HepG2 (cell line): ENCODE data around the gene ZNF544. TPM values are rescaled to one million over a fixed set of nuclear protein-coding genes. Genes with fewer than 3 reads are reported as not detected.

ENCODE experiments used
- CBFB ChIP-seq: sonication (generic); formaldehyde crosslinking; IDR thresholded peaks from 2 replicates; pipeline ENCODE4 v1.4.0; 2020; ENCODE audit warnings: missing genetic modification reagents
- ELF3 ChIP-seq: IDR thresholded peaks from 2 replicates; pipeline ENCODE4 v1.6.1; 2016; ENCODE audit warnings: missing genetic modification reagents, missing compliant biosample characterization
- MED13 ChIP-seq: sonication (generic); formaldehyde crosslinking; IDR thresholded peaks from 2 replicates; pipeline ENCODE4 v1.5.0; 2020; ENCODE audit warnings: missing genetic modification reagents
- MED8 ChIP-seq: sonication (generic); formaldehyde crosslinking; IDR thresholded peaks from 2 replicates; pipeline ENCODE4 v1.8.1; 2023; ENCODE audit warnings: mild to moderate bottlenecking, missing genetic modification reagents; ENCODE audit not compliant: insufficient replicate concordance
- MYC ChIP-seq: sonication (generic); formaldehyde crosslinking; IDR thresholded peaks from 2 replicates; pipeline ENCODE4 v1.9.0; 2021; ENCODE audit warnings: missing genetic modification reagents, borderline replicate concordance
- PREB ChIP-seq: sonication (generic); formaldehyde crosslinking; IDR thresholded peaks from 2 replicates; pipeline ENCODE4 v1.4.0; 2020; ENCODE audit warnings: missing genetic modification reagents
- SNAPC4 ChIP-seq: sonication (generic); formaldehyde crosslinking; IDR thresholded peaks from 2 replicates; pipeline ENCODE4 v1.4.0; 2020; ENCODE audit warnings: mild to moderate bottlenecking, missing genetic modification reagents
- TGIF2 ChIP-seq: IDR thresholded peaks from 2 replicates; pipeline ENCODE4 v1.6.1; 2016; ENCODE audit warnings: control low read depth, missing compliant biosample characterization
- TMF1 ChIP-seq: sonication (generic); formaldehyde crosslinking; IDR thresholded peaks from 2 replicates; pipeline ENCODE4 v1.8.1; 2022; ENCODE audit warnings: low read depth, missing genetic modification reagents
- ZBTB7A ChIP-seq: sonication (generic); formaldehyde crosslinking; IDR thresholded peaks from 2 replicates; pipeline ENCODE4 v1.8.0; 2022; ENCODE audit warnings: mild to moderate bottlenecking, missing genetic modification reagents
- ZNF12 ChIP-seq: sonication (generic); formaldehyde crosslinking; IDR thresholded peaks from 2 replicates; pipeline ENCODE4 v1.5.0; 2020; ENCODE audit warnings: missing genetic modification reagents
- ZNF142 ChIP-seq: sonication (generic); formaldehyde crosslinking; IDR thresholded peaks from 2 replicates; pipeline ENCODE4 v1.4.0; 2020; ENCODE audit warnings: missing genetic modification reagents
- ZNF329 ChIP-seq: sonication (generic); formaldehyde crosslinking; IDR thresholded peaks from 2 replicates; pipeline ENCODE4 v1.9.0; 2021; ENCODE audit warnings: low read depth, mild to moderate bottlenecking, missing genetic modification reagents
- ZNF337 ChIP-seq: sonication (generic); formaldehyde crosslinking; IDR thresholded peaks from 2 replicates; pipeline ENCODE4 v1.5.1; 2020; ENCODE audit warnings: missing genetic modification reagents, low read depth, mild to moderate bottlenecking, borderline replicate concordance
- ZNF619 ChIP-seq: sonication (generic); formaldehyde crosslinking; IDR thresholded peaks from 2 replicates; pipeline ENCODE4 v1.4.0; 2020; ENCODE audit warnings: mild to moderate bottlenecking, missing genetic modification reagents
- ZNF678 ChIP-seq: sonication (generic); formaldehyde crosslinking; IDR thresholded peaks from 2 replicates; pipeline ENCODE4 v1.4.0; 2020; ENCODE audit warnings: mild to moderate bottlenecking, missing genetic modification reagents
- ZNF768 ChIP-seq: sonication (generic); formaldehyde crosslinking; IDR thresholded peaks from 2 replicates; pipeline ENCODE4 v1.4.0; 2020; ENCODE audit warnings: missing genetic modification reagents
- polyA plus RNA-seq, 8 experiments: library from polyadenylated mRNA; depleted of rRNA in 3 of 8; stranded (reverse) in 7 of 8; unstranded in 1 of 8; fragments of >200 nt; fragmentation: Illumina TruSeq in 4 of 8; extraction: Trizol in 4 of 8; gene quantifications; 2 replicates each; pipeline versions ENCODE4 v1.2.1 to v1.2.3, GENCODE V29; 2011 to 2016; ENCODE audit warnings: low read depth in 4 of 8, missing spikeins in 1 of 8, mixed read lengths in 1 of 8; ENCODE audit not compliant: insufficient read depth in 1 of 8
- total RNA-seq, 5 experiments: library from RNA; depleted of rRNA; stranded (reverse); fragments of >200 nt; fragmentation: Illumina TruSeq; extraction: Trizol; gene quantifications; 2 replicates each; pipeline ENCODE4 v1.2.3, GENCODE V29; 2016; ENCODE audit warnings: low read depth in 1 of 5

Gene ZNF544
- total and polyA plus RNA-seq, 2 of the 13 experiments (the other 11 are each of a cell fraction or from before 2014, with no cell fraction given), result 13.1 to 17.0 TPM

GRCh38 chr19:58305065-58305931 lies 76.6 kb downstream of the ZNF544 start, which contains the start of gene ERVK3-1 (continued):
- TF ChIP-seq SNAPC4, result no peak
- no peak for TF ChIP-seq MED8 (CRISPR knock-in tag)
- no peak for TF ChIP-seq ZNF12
- TF ChIP-seq PREB (CRISPR knock-in tag), result 0 out of 2 replicates have a peak, but pooled peaks have one; percentile 55
- no peak for TF ChIP-seq ZNF337 (CRISPR knock-in tag)
- peak; percentile 71 for TF ChIP-seq ZNF142 (CRISPR knock-in tag)
- peak; percentile 74; the same call in 1 of the 2 replicates for TF ChIP-seq TGIF2 (CRISPR knock-in tag)
- no peak for TF ChIP-seq ZNF678 (CRISPR knock-in tag)
- TF ChIP-seq ZBTB7A (CRISPR knock-in tag), result no peak
- TF ChIP-seq MYC (CRISPR knock-in tag), result peak; percentile 85; the same call in 1 of the 2 replicates
- peak; percentile 69; the same call in 1 of the 2 replicates for TF ChIP-seq ZNF768
- no peak for TF ChIP-seq ZNF329
- TF ChIP-seq ELF3 (CRISPR knock-in tag), result peak; percentile 92
- no peak for TF ChIP-seq MED13 (CRISPR knock-in tag)
- peak; percentile 90; the same call in 1 of the 2 replicates for TF ChIP-seq ZNF619 (CRISPR knock-in tag)
- TF ChIP-seq TMF1, result peak; percentile 59; the same call in 1 of the 2 replicates
- TF ChIP-seq CBFB (CRISPR knock-in tag), result 0 out of 2 replicates have a peak, but pooled peaks have one; percentile 48
